ENCODE measurements around the gene SH3BP2.

- no peak for TF ChIP-seq POLR2A (IDR thresholded peaks at IDR 0.05)
- no peak for TF ChIP-seq CTCF (IDR thresholded peaks at IDR 0.05)
- no peak for TF ChIP-seq POLR2AphosphoS5 (IDR thresholded peaks at IDR 0.05)
Observed at GRCh38 chr4:2792396-2792710, 532 bp upstream of the SH3BP2 start.
